HL-60/S4 treated with retinoic acid at 250 ng/mL for 4 days and 3 days (cell line): ENCODE results near the gene AFF1.
"Not testable (repeated sequence)": the region's sequence is repeated elsewhere in the genome, so short reads cannot be mapped to it uniquely, and the experiment has no call there.

Experiments
- in situ Hi-C: fragments of 300-500 bp; cut with MboI; formaldehyde crosslinking; loops from 2 replicates; pipeline ENCODE4 v1.7.0; 2022; ENCODE audit warnings: low sequenced_read_pairs

Gene AFF1

DNA sequence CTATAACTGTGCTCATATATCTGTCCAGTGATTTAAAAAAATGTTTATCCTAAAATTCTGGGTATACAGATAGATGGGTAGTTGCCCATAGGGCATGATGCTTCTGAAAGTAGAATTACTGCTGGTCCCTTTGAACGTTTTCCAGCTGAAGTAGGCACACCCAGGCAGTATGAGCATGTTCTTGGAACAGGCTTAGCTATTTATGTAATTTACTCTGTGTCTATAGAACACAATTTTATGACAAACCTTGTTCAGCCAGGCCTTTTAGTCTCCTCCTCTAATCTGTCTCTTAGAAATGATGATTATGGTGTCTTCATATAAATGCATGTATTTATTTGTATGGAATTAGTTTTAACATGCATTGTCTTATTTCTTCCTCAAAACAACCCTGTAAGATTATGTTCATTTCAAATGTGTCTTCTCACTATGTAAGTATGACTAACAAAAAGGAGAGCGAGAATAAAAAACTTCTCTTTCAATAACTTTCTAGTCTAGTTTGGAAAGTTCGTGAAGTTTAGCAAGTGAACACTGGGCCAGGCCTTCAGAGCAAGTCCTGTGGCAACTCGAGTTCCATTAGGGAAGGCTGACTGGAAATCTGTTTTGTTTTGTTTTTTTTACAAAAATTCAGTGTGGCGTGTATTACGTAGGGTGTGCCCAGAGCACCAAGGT is 142.0 kb downstream of the AFF1 start:
- in situ Hi-C loops = no loop called here

DNA sequence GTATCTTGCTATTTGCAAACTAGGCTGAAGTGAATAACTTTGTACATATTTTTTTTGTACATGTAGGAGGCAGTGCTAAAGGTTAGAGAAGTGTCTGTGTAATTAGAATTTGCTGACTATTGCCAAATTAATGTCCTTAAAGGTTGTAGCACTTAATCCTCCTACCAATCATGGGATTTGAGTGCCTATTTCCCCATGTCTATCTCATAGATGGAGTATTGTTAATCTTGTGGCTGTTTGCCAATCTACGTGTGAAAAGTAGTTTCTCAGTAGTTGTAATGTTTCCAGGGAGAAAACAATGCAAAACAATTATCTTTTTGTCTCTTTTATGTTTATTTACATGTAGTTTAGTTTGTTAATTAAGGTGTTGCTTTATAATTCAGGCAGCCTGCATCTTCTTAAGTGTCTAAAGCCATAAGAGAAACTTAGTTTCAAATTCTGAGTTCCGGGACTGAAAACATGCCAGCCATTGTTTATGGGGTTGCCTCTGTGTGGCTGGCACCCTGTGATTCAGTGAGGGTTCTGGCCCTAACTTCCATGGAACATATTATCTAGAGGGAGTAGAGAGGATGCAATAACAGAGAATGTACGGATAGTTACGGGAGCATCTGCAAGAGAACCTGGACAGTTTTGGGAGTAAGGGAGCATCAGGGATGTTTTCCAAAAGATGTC is 143.2 kb downstream of the AFF1 start:
- in situ Hi-C loops = no loop called here

DNA sequence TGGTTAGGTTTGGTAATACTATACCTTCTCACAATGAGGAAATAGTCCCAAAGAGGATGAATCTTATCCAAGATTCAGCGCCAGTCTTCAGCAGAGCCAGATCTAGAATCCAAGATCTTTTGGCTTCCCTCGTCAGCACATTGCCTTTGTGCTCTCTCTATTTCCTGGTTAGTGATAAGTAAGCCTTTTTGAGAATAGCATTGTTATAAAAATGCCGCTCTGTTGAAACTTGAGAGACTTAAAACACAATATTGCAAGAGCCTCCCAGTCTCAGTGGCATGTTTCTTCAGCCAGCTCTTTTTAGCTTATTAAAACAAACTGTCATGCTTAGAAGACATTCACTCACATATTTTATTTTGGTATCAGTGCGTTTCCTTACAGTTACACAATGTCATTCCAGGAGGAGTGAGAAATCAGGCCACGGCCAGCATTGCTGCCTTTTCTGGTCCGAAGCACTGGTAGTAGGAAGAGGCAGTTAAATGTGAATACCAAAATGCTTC is 144.2 kb downstream of the AFF1 start:
- in situ Hi-C loops = no loop called here

DNA sequence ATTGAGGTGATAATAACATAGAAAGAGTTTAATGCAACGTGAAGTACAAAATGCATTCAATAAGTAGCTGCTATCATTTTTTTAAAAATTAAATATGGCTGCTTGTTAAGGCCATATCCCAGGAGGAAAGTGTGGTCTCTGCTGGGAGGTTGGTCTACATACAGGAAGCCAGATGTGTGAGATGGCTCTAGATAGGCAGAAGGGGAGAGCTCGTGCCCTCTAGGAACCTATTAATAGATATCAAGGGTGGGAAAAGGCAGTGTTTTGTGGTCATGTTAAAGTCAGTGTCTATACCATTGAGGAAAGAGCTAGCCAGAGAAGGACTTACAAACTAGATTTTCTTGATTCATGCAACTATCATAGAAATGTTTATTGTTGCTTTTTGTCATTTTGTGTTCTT is 145.2 kb downstream of the AFF1 start:
- in situ Hi-C loops = no loop called here

DNA sequence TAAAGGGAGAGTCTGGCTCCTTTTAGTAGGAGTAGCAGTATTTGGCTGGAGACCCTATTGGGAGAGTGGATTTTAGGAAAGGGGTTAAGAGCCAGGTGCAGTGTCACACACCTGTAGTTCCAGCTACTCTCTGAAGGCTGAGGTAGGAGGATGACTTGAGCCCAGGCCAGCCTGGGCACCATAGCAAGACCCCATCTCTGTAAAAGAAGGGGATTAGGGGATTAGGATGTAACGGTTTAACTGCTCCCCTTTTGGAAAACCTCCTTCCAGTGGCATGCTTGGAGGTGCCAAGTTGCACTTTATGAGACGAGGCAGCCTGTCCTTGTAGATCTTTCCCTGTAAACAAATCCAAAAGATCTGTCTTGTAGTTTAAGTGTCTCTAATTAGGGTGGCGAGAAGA is 145.7 kb downstream of the AFF1 start:
- in situ Hi-C loops = no loop called here

DNA sequence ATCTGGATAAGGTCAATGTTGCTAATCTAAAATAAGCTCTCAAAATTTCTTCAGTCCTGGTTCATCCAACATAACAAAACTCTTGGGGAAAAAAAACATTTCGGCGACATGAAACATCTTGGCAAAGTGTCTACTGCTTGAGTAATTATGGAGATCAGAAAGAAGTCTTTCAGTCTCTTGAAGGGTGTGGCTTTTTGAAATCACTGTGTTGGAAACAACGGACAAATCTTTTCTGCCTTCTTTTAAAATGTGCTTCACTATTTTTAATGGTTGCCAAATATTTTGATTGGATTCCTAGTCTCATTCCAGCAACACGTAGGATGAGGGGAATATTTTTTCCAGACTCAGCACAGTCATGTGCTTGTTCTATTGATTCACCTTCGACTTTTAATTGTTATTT is 147.0 kb downstream of the AFF1 start:
- in situ Hi-C loops = no loop called here

DNA sequence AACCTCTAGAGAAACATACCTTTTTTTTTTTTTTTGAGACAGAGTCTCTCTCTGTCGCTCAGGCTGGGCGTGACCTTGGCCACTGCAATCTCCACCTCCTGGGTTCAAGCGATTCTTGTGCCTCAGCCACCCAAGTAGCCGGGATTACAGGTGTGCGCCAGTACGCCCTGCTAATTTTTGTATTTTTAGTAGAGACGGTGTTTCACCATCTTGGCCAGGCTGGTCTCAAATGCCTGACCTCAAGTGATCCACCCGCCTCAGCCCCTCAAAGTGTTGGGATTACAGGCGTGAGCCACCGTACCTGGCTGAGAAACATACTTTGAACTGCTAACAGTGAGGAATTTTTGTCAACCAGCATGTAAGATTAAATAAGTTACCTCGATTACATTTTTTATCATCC is 150.9 kb downstream of the AFF1 start:
- in situ Hi-C loops = not testable (repeated sequence)

DNA sequence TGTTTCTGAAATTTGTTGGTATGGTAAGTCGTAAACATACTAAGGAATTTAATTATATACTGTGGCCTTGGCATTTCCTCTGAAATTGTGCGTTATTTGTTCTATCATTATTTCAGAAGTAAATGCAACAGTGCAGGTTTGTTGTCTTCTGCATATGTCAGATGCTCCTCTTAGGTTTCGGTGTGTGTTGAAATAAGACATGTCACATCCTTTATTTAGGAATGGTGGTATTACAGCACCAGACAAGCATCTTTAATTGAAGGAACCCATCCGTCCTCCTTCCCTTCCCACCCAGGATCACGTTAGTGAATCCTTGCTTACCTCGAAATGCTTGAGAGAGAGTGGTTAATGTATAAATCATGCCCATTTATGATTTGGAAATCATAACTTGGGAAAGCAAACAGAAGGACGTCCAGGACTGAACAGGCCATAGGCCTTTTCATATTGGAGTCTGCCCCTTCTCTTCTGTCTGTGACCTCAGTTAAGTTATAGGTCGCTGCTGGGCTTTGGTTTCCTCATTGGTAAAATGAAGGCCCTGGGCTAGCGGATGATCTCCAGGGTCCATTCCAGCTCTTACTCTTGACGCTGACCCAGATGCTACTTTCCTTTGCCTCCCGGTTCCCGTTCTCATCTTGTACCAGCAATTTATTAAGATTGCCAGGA is 151.5 kb downstream of the AFF1 start:
- in situ Hi-C loops = no loop called here

DNA sequence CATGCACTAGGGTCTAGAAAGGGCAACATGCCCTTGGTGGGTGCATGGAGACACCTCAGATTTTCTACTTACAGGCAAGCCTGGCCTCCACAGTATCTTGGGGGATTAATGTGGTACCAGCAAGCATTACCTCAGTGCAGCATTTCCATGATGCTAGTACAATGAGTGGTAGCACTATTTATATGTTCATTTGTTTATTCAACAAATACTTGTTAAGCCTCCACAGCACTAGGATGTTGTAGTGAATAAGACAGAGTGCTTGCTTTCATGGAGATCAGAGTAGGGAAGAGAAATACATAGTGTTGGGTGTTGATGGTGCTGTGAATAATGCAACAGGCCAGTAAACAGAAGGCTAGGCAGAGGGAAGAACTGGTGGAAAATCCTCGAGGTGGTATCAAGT is 152.2 kb downstream of the AFF1 start:
- in situ Hi-C loops = no loop called here

DNA sequence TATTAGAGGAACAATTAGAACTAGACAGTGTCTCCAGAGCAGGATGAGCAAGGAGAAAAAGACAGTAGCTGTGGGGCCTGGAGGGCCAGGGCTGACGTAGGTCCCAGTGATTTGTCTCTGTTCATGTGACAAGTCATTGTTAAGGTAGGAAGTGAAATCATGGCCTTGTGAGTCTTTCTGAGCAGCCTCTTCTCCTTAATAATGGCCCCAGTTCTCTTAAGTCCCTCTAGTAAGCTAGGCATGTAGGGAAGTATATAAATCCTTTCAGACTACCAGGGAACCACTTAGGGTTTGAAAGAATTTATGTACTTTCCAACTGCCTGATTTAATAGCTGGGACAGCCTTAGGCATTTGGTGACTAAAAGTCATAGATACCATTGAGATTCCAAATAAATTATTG is 152.6 kb downstream of the AFF1 start:
- in situ Hi-C loops = no loop called here

DNA sequence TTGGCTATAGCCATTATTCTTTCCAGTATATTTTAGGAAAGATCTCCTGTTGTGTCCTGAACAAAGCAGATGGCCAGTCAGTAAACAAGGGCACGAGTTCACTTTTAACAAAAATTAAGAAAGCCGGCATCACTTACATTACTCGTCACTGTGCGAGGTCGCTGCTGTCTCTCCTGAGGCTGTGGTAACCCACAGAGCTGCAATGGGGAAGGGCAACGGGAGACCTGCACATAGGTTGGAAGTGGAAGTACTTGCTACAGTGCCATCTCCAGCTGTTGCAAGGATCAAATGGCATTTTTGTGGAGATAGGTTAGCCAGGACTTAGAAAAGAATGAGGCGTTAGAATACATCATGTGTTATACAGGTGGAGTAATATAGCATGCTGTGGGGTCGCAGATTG is 153.4 kb downstream of the AFF1 start:
- in situ Hi-C loops = no loop called here

DNA sequence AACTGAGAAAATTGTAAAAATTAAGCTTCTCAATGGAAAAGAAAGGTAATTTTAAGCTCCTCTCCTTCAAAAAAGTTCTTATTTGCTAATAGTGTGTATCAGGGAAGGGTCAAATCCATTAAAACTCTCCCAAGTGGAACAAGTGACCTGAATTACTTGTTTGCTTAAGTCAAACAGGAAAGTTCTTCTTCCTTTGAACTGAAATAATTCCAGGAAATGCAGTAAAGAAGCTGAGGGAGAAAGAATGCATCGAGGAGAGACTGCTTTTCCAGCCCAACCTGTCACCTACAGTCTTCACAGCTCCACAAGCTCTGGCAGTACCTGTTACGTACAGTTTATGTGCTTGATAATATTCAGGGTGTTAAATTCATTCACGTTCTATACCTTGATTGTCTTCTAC is 154.6 kb downstream of the AFF1 start:
- in situ Hi-C loops = no loop called here

DNA sequence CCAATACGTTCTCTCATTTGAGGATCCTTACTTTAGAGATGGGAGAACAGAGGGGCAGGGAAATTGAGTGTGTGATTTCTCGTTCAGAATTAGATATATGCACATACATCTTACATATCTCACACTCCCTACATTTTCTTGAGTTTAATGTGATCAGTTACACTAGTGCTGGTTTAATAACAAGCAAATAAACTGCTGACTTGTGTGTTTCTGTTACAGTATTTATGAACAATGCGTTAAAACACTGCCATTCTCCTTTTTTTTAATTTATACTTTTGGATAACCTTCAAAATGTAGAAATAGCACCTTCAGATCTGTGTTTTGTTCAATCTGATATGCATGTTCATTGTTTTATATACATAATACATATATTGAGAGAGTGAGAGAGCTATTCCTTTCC is 155.5 kb downstream of the AFF1 start:
- in situ Hi-C loops = loop anchor here (10.0 kb wide), 1 partner anchor 166 kb away; no protein-coding TSS in a partner anchor

DNA sequence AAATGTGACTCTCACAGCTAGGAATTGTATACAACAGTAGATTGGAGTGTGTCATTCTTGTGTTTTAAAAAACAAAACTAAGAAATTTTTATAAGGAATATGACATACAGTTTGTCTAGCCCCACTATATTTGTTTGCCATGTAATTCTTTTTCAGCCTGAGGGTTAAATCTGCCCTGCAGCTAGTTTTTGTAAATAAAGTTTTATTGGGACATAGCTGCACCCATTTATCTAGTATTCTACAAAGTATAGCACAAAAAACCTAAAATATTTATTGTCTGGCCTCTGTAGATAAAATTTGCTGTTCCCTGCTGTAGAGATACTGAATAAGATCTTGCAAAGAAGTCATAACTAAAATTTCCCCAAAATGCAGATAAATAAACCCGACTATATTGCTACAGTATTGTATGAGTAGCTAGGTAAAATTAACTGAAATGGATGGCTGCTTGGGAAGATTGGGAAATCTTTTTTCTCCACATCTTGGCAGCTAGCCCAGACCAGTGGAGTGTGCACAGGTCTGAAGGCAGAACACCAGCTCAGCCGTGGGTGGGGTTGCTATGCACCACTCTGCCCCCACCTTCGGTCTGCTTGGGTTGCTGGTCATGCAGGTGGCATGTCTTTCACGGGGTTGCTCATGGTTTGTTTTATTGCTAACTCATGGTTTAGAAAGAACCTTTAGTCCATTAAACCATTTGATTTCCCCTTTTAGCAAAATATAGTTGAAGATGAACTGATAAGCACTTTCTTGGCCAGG is 157.8 kb downstream of the AFF1 start:
- in situ Hi-C loops = loop anchor here (10.0 kb wide), 1 partner anchor 168 kb away; no protein-coding TSS in a partner anchor

DNA sequence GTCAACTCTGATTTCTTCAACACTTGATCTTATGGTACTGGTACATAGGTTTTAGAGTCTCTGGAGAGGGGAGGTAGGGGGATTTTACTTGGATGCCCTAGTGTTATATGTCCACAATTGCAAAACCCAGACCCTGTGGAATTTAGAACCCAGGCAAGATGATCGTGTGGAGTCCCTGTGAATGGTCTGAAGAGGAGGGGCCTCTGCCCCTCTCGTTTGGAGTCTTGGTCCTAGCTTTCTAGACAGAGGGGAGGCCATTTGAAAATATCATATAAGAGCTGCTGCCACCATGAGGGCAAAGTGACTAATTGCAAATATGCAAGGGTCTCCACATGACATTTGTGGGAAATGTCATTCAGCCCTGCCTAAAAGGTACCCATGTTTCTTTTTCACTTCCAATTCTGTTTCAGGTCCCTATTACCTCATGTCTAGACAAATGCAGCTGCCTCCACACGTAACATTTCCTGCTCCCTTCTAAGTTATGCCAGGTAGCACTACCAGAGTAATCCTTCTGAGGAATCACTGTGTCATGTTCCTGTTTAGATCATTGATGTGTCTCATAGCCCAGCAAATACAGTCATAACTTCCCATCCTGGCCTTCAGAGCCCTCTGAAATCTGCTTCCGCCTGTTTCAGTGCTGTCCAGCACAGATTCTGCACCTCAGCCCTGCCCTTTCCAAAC is 158.8 kb downstream of the AFF1 start:
- in situ Hi-C loops = loop anchor here (10.0 kb wide), 1 partner anchor 169 kb away; no protein-coding TSS in a partner anchor

DNA sequence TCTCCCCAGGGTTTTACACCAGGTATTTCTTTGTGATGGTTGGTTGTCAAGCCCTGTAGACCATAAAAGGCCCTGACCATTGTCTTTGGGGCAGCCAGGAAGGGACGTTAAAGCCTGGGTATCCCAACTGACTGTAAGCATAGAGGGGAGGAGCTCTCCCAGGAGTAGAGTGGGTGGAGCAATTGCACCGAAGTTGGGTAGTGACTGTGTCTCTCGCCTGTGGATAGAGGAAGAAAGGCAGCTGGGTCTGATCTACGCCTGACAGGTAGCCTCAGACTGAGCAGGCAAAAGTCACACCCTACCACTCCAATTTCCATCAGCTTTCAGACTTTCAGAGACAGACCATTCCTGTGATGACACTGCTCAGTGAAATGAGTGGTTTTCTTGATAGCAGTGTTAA is 162.3 kb downstream of the AFF1 start:
- in situ Hi-C loops = loop anchor here (10.0 kb wide), 1 partner anchor 172 kb away; no protein-coding TSS in a partner anchor

DNA sequence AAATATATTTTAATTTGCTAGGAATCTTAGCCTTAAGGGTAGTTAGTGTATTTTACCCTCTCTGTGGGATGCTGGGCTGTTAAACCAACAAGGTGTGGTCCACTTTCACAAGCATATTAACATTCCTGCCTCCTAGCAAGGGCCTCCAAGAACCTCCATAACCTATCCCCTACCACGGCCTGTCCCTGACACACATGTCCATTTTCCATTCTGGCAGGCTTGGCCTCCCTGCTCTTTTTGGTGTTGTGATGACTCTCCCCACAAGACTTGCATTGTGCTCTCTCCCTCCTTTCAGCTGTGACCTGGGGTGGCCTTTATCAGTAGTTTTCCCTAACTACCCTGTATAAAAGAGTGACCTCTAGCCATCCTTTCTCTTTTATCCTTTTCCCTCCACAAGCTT is 165.4 kb downstream of the AFF1 start:
- in situ Hi-C loops = no loop called here

DNA sequence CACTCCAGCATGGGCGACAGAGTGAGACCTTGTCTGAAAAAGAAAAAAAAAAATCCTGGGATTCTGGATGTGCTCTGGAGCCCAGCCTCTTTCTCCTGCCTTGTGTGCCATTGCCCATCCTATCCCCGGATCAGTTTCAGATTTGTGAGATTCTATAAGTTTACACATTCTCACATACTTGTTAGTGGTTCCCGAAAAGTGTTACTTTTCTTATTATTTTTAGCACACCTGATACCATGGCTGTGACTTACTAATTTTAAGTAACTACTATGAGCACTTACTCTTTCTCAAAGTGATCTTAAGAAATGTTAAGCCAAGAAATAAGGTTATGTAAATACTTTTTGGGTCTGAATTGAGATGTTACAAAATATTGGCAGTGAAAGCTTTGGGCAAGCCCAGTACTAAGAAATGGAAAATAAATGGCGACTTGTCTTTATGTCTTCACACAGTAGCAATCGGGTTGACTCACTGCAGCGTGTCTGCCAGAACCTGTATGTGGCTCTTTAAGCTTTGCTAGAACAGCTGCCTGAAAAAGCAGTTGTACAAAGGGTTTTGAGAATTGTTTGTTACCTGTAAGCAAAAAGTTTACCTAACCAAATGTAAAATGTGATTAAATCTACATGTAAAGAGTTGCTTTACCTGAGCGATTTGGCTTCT is 166.9 kb downstream of the AFF1 start:
- in situ Hi-C loops = no loop called here

DNA sequence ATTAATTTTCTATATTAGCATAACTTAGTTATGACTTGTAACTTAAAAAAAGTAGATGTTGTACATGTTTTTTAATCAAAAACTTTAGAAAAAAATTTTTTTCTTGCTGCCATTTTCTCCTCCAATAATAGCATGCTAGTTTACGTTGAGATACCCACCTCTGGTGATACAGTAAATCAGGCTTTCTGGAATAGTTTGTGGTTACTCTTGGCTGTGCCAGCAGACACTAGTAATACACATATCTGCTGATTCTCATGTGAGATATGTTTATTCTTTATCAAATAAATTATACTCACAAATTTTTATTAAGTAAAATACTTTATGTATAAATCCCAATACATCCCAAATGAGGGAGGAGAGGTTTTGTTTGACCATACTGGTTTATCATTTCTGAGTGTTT is 168.3 kb downstream of the AFF1 start:
- in situ Hi-C loops = no loop called here

DNA sequence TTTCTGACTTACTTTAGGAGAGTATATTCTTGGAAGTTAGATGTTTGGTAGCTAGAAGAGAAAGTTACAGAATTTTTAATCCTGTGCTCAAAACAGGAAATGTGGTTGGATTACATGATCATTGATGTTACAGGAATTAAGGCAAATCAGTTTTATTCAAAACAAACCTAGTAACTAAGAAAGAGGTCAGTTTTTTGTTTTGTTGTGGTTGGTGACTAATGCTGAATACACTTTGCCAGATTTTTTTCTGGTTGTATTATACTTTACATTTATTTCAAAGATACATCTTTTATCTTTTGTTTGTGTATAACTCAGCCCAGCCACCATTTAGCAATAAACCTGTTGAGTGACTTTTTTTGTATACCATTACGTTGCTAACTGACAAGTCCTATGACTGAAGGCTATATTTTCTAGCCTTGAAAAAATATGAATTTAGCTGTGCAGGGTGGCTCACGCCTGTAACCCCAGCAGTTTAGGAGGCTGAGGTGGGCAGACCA is 168.9 kb downstream of the AFF1 start:
- in situ Hi-C loops = no loop called here
